Measurements from ENCODE around the gene IFRD2.
A peak's percentile ranks its signal among the peaks of the same experiment; 100 is the strongest.
"Not testable (repeated sequence)": the region's sequence is repeated elsewhere in the genome, so short reads cannot be mapped to it uniquely, and the experiment has no call there.

The IFRD2 gene

GRCh38 chr3:50299929-50300680, 7.9 kb upstream of the IFRD2 start:
- peak; percentile 13 for DNase-seq

- no peak for DNase-seq
Measured at GRCh38 chr3:50299638-50299928, 7.4 kb upstream of the IFRD2 start.

GRCh38 chr3:50298836-50299637, 6.8 kb upstream of the IFRD2 start, which contains the start of the genes HYAL3 and NAA80:
TSS of gene HYAL3 (minus strand) at chr3:50299405. CDS start at chr3:50295602, 3,803 bp downstream.
TSS of gene NAA80 (minus strand) at chr3:50299405. CDS start at chr3:50297463, 1,942 bp downstream.
- peak; percentile 93 for DNase-seq

- no peak for DNase-seq
Measured at GRCh38 chr3:50297896-50298725, 5.9 kb upstream of the IFRD2 start.

GRCh38 chr3:50297384-50297775, 5.2 kb upstream of the IFRD2 start:
- no peak for DNase-seq

GRCh38 chr3:50296721-50297383, 4.6 kb upstream of the IFRD2 start:
- no peak for DNase-seq

- no peak for DNase-seq
Measured at GRCh38 chr3:50295553-50296431, 3.6 kb upstream of the IFRD2 start.

- DNase-seq: no peak
Measured at GRCh38 chr3:50294492-50295403, 2.5 kb upstream of the IFRD2 start.

GRCh38 chr3:50294089-50294488, 1.9 kb upstream of the IFRD2 start:
- DNase-seq: no peak

GRCh38 chr3:50293079-50293801, 1.0 kb upstream of the IFRD2 start:
- no peak for DNase-seq

GRCh38 chr3:50290161-50290641, 2.0 kb downstream of the IFRD2 start:
- DNase-seq: no peak

GRCh38 chr3:50289130-50289529, 3.1 kb downstream of the IFRD2 start:
- no peak for DNase-seq

GRCh38 chr3:50288387-50289007, 3.7 kb downstream of the IFRD2 start:
- no peak for DNase-seq

GRCh38 chr3:50287262-50287661, 5.0 kb downstream of the IFRD2 start:
- DNase-seq: no peak

- no peak for DNase-seq
Measured at GRCh38 chr3:50286322-50287227, 5.7 kb downstream of the IFRD2 start.

GRCh38 chr3:50284121-50284520, 8.1 kb downstream of the IFRD2 start:
- DNase-seq: not testable (repeated sequence)

- DNase-seq: no peak
Measured at GRCh38 chr3:50279255-50280016, 12.8 kb downstream of the IFRD2 start.
